Activated CD8-positive, alpha-beta memory T cell treated with anti-CD3 and anti-CD28 coated beads, Interleukin-2, amount 50 U/mL, for 48 hours (primary cell): ENCODE data around the gene ITCH.

Source experiments
- DNase-seq: peaks from one replicate; pipeline ENCODE4 v3.0.0-alpha.2; 2020

ITCH gene

DNA sequence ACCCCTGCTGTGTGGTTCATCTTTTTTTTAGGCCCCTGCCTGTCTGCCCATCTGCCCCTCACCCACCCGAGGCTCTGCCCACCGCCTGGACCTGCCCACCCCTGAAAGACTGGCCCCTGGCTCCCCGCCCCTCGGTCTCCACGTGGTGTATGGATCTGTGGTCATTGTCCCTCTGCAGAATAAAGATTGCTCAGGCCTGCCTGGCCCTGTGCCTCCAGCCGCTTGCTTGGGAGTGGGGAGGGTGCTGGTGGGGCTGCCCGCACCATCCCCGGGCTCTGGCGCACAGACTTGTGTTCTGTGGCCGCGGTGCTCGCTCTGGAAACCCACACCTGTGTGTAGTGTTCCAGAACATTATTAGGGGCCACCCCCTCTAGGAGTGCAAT lies 197.1 kb downstream of the ITCH start:
- DNase-seq, result no peak

DNA sequence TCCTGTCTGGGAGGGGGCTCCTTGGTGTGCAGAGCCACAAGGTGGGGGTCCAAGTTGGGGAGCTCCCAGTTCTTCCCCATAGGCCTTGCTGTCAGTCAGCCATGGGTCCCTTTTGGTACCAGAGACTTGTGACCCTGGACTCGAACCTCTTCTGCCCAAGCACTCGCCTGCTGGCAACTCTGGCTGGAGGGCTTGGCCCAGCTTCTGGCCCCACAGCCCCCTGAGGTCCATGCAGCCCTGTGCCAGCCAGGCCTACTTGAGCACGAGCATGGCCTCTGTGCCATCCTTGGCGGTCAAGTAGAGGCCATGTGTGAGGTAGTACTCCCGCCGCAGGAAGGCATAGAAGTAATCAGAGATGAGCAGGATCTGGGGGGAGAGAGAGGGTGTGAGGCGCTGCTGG lies 197.5 kb downstream of the ITCH start:
- DNase-seq, result no peak
